ENCODE measurements around the gene PLCG1. TPM values are rescaled to one million over a fixed set of nuclear protein-coding genes. Genes with fewer than 3 reads are reported as not detected.

Gene PLCG1
- total RNA-seq, 4 donors from 2014 or later: 82.7 to 377 (median 155) TPM

- TF ChIP-seq POLR2A (IDR thresholded peaks at IDR 0.05): no peak
- TF ChIP-seq POLR2AphosphoS5 (IDR thresholded peaks at IDR 0.05): no peak
- no peak for TF ChIP-seq CTCF (IDR thresholded peaks at IDR 0.05)
- Histone ChIP-seq H3K4me3 (no peak overlapping the region), H3K4me1 (peaks cover 9 to 31% (median 21%) of the 10 kb centered on the region in 4 donors), H3K9me3 (no peaks in the 10 kb centered on the region), H3K27me3 (no peaks in the 10 kb centered on the region), H3K36me3 (peaks cover 0 to 11% (median 4%) of the 10 kb centered on the region in 4 donors), H3K27ac (peak overlapping the region; percentile 15 to 80 (median 59))
- in situ Hi-C loops (cut with MboI; ENCODE audit: low pct_ligation_motif_present in 1 of 4, low pct_unique_long_range_greater_than_20kb in 1 of 4, low sequenced_read_pairs in 3 of 4): loop anchor here (5.0 to 10.0 kb wide), 4 partner anchors 48 to 160 kb away; no protein-coding TSS in a partner anchor
- DNase-seq: no peak
- 80 to 90% methylated on average over 1 to 8 of the region's 8 CpGs for WGBS, 2 donors (ENCODE audit: low coverage in 1 of 2)
- intact Hi-C loops (cut with DNase I; ENCODE audit: low total_unique reads): no loop called here
Observed at GRCh38 chr20:41176711-41177552, 39.6 kb downstream of the PLCG1 start.

- in situ Hi-C loops (cut with MboI; ENCODE audit: low pct_ligation_motif_present in 1 of 4, low pct_unique_long_range_greater_than_20kb in 1 of 4, low sequenced_read_pairs in 3 of 4): loop anchor here (5.0 to 10.0 kb wide), 4 partner anchors 47 to 160 kb away; no protein-coding TSS in a partner anchor
- no peak overlapping the region for H3K4me3 ChIP-seq
- peak overlapping the region; percentile 15 to 80 (median 59) for H3K27ac ChIP-seq
- TF ChIP-seq POLR2AphosphoS5 (IDR thresholded peaks at IDR 0.05) (peak; percentile 17 to 23 (median 22)), CTCF (IDR thresholded peaks at IDR 0.05) (no peak), POLR2A (IDR thresholded peaks at IDR 0.05) (no peak)
- intact Hi-C loops (cut with DNase I; ENCODE audit: low total_unique reads): loop anchor here (2.0 kb wide), 1 partner anchor 53 kb away; no protein-coding TSS in a partner anchor
- peaks cover 9 to 24% (median 17%) of the 10 kb centered on the region in 4 donors for H3K4me1 ChIP-seq
- H3K9me3 ChIP-seq: no peaks in the 10 kb centered on the region
- WGBS, 2 donors (ENCODE audit: low coverage in 1 of 2): 80% methylated on average over 2 of the region's 2 CpGs; no CpG with 5 or more reads in 1 of the 2 donors
- no peaks in the 10 kb centered on the region for H3K27me3 ChIP-seq
- H3K36me3 ChIP-seq: peaks cover 0 to 11% (median 4%) of the 10 kb centered on the region in 4 donors
- peak; percentile 20 for DNase-seq
Observed at GRCh38 chr20:41177636-41178035, 40.3 kb downstream of the PLCG1 start.

- Histone ChIP-seq H3K4me1 (peaks cover 9 to 22% (median 14%) of the 10 kb centered on the region in 4 donors), H3K36me3 (peaks cover 0 to 10% (median 4%) of the 10 kb centered on the region in 4 donors), H3K27ac (peak overlapping the region; percentile 15 to 64 (median 54)), H3K4me3 (no peak overlapping the region), H3K27me3 (no peaks in the 10 kb centered on the region), H3K9me3 (no peaks in the 10 kb centered on the region)
- TF ChIP-seq EP300 (IDR thresholded peaks at IDR 0.05; ENCODE audit: low read depth): no peak
- TF ChIP-seq POLR2A (IDR thresholded peaks at IDR 0.05): no peak
- no peak for TF ChIP-seq POLR2AphosphoS5 (IDR thresholded peaks at IDR 0.05)
- no peak for TF ChIP-seq CTCF (IDR thresholded peaks at IDR 0.05)
- DNase-seq: no peak
- intact Hi-C loops (cut with DNase I; ENCODE audit: low total_unique reads) (loop anchor here (2.0 kb wide), 1 partner anchor 52 kb away; no protein-coding TSS in a partner anchor), in situ Hi-C loops (cut with MboI; ENCODE audit: low pct_ligation_motif_present in 1 of 4, low pct_unique_long_range_greater_than_20kb in 1 of 4, low sequenced_read_pairs in 3 of 4) (loop anchor here (5.0 to 10.0 kb wide), 4 partner anchors 46 to 159 kb away; no protein-coding TSS in a partner anchor)
- 88 to 90% methylated on average over 2 to 6 of the region's 6 CpGs for WGBS, 2 donors (ENCODE audit: low coverage in 1 of 2)
Observed at GRCh38 chr20:41178495-41178894, 41.2 kb downstream of the PLCG1 start.

GRCh38 chr20:41178904-41179432 lies 41.6 kb downstream of the PLCG1 start:
- no peak overlapping the region for H3K4me3 ChIP-seq
- TF ChIP-seq POLR2AphosphoS5 (IDR thresholded peaks at IDR 0.05) (no peak), POLR2A (IDR thresholded peaks at IDR 0.05) (no peak), CTCF (IDR thresholded peaks at IDR 0.05) (no peak), EP300 (IDR thresholded peaks at IDR 0.05; ENCODE audit: low read depth) (no peak)
- peak overlapping the region; percentile 15 to 54 (median 44) for H3K27ac ChIP-seq
- peaks cover 9 to 22% (median 14%) of the 10 kb centered on the region in 4 donors for H3K4me1 ChIP-seq
- intact Hi-C loops (cut with DNase I; ENCODE audit: low total_unique reads) (loop anchor here (2.0 kb wide), 1 partner anchor 52 kb away; no protein-coding TSS in a partner anchor), in situ Hi-C loops (cut with MboI; ENCODE audit: low pct_ligation_motif_present in 1 of 4, low pct_unique_long_range_greater_than_20kb in 1 of 4, low sequenced_read_pairs in 3 of 4) (loop anchor here (5.0 to 10.0 kb wide), 4 partner anchors 46 to 158 kb away; no protein-coding TSS in a partner anchor)
- H3K9me3 ChIP-seq: no peaks in the 10 kb centered on the region
- 64 to 81% methylated on average over 2 to 8 of the region's 8 CpGs for WGBS, 2 donors (ENCODE audit: low coverage in 1 of 2)
- H3K27me3 ChIP-seq: no peaks in the 10 kb centered on the region
- H3K36me3 ChIP-seq: peaks cover 0 to 7% (median 3%) of the 10 kb centered on the region in 4 donors
- peak; percentile 8 for DNase-seq

Measured in transverse colon (tissue), 4 donors.